ENCODE results near the gene CXXC4. TPM values are rescaled to one million over a fixed set of nuclear protein-coding genes. Genes with fewer than 3 reads are reported as not detected.

The CXXC4 gene
- total RNA-seq, 1 donor: 0.43 TPM

DNA sequence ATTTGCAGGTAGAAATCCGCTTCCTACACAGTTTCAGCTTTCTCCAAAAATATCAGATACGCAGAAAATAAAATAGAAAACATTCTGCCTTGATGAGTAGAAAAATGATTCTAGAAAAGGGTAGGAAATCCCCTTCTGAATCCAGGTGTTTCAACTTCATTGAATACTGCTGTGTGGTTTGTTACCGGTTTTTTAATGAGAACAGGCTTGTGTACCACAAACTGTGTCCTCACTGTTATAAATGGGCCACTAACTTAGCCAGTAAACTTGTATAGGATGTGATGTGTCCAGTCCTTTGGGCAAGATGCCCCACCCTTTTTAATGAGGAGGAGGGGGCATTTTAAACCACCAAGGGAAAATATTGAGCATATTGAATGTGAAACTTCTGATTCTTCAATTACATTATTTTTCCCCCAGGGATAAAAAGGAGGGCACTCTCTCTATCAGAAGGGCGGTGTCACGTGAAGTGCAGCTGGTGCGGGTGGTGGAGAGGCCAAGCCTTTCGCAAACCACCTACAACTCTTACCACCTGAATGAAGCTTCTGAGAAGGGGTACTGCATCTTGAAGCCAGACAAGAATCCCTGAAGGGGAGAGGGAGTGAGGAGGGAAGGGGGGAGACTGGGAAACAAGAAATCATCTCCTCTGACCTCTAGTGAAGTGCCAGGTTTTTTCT is 4.5 kb downstream of the CXXC4 start:
- TF ChIP-seq, protein P1, sequence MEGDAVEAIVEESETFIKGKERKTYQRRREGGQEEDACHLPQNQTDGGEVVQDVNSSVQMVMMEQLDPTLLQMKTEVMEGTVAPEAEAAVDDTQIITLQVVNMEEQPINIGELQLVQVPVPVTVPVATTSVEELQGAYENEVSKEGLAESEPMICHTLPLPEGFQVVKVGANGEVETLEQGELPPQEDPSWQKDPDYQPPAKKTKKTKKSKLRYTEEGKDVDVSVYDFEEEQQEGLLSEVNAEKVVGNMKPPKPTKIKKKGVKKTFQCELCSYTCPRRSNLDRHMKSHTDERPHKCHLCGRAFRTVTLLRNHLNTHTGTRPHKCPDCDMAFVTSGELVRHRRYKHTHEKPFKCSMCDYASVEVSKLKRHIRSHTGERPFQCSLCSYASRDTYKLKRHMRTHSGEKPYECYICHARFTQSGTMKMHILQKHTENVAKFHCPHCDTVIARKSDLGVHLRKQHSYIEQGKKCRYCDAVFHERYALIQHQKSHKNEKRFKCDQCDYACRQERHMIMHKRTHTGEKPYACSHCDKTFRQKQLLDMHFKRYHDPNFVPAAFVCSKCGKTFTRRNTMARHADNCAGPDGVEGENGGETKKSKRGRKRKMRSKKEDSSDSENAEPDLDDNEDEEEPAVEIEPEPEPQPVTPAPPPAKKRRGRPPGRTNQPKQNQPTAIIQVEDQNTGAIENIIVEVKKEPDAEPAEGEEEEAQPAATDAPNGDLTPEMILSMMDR (IDR thresholded peaks at IDR 0.05; ENCODE audit: insufficient read depth, low read depth, low read length): no peak
- H3K4me3 ChIP-seq (ENCODE audit: low read depth, low read length): peak overlapping the region; percentile 58

DNA sequence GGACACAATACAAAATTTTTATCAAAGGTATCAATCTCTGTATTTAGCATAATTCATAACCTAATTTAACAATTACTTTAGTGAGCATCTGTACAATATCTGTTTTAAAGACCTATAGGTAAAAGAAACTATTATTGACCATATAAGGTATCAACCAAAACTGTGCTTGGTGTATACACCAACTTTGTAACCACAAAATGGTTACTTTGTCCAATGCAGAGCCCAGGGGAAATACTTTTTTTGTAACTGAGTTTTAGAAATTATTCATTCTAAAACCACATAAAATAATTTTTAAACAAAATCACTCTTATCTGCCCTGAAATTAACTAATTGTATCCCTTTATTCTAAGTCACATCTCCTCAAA is 5.0 kb downstream of the CXXC4 start:
- TF ChIP-seq, protein P1 (IDR thresholded peaks at IDR 0.05; ENCODE audit: insufficient read depth, low read depth, low read length): no peak
- no peak overlapping the region for H3K4me3 ChIP-seq (ENCODE audit: low read depth, low read length)
- no peak for DNase-seq (ENCODE audit: low read depth)

More for the DNA sequence above, 4.5 kb downstream of the CXXC4 start:
- DNase-seq (ENCODE audit: low read depth): no peak

DNA sequence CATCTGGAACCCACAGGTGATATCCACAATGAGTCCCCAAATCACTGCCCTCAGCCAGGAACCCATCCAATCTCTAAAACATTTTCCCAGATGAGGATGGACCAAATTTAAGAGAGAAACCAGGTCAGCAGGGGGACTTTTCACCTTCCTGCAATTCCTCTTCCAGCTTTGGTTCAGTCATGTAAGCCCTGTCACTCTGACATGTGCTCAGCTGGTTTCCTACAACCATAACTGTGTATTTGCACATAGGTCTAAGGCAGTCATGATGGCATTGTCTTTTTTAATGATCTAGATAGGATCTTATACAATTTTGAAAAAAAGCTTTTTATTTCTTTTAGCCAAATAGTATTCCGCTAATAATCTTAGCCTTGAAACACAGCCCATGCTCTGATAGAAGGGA is 6.5 kb downstream of the CXXC4 start:
- TF ChIP-seq, protein P1 (IDR thresholded peaks at IDR 0.05; ENCODE audit: insufficient read depth, low read depth, low read length): no peak
- DNase-seq (ENCODE audit: low read depth): no peak
- H3K4me3 ChIP-seq (ENCODE audit: low read depth, low read length): no peak overlapping the region

DNA sequence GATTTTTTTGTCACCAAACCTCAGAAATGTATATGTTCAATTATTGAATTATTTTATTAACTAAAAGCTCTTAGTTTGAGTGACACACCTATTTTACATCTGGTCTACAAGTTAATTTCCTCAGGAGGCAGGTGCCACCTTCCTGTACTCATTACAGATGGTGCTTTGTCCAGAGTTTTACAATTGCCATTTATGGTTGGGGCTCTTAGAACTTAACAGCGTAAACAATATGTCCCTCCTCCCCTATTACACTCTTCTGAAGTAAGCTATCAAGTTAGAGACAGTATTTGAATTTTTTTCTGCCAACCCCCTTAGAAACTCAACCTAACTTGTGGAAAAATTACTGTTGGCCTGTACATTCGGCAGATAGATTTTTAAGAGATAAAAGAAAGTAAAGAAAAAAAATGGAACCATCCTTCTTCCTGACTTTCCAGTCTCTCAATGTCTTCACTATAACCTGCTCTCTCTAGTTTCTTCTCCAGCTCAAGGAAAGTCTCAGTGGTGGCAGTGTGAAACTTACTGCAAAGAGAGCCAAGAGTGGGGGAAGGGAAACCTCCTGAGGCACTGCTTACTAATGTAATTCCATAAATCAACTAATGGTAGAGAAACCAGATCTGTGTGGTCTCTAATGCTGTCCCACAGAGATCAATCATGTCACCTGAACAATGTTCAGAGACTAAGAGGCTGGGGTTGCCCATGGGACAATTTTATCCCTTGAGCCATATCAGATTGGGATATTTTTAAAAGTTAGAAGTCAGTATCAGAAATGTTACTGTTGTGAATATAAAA is 7.8 kb downstream of the CXXC4 start:
- H3K4me3 ChIP-seq (ENCODE audit: low read depth, low read length): no peak overlapping the region
- TF ChIP-seq, protein P1 (IDR thresholded peaks at IDR 0.05; ENCODE audit: insufficient read depth, low read depth, low read length): no peak
- no peak for DNase-seq (ENCODE audit: low read depth)

DNA sequence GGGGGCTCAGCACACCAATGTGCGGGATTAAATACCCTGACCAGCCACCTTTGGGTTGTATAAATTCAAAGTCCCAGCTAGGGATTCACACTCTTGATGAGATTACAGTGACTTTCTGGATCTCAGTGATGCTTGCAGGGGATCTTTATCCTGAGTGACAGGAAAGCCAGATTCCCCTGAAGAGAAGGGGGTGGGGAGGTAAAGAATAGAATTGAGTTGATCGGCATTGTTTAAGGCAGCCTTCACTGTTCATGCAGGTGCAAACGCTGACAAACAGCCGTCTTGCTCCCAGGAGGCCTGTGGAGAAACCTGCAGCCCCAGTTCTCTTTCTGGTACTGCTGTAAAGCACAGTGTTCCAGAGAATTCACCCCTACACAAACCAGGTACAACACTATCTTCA is 19.0 kb downstream of the CXXC4 start:
- TF ChIP-seq, protein P1 (IDR thresholded peaks at IDR 0.05; ENCODE audit: insufficient read depth, low read depth, low read length): no peak
- H3K4me3 ChIP-seq (ENCODE audit: low read depth, low read length): no peak overlapping the region
- no peak for DNase-seq (ENCODE audit: low read depth)

DNA sequence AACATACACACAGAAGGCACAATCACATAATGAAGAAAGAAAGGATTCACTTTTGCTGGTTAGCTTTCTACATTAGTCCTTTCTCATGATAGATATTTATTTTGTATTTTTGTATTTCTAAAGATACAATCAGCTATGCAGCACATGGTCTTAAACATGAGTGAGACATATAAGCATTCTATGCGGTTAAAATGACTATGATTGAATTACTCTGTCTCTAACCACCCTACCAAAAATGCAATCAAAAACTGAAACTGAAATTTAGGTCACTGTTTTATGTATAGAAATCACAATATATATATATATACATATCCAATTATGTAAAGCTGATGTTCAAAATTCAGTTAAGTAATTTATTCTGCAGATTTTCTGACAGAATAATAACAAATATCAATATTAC is 21.9 kb downstream of the CXXC4 start:
- TF ChIP-seq, protein P1 (IDR thresholded peaks at IDR 0.05; ENCODE audit: insufficient read depth, low read depth, low read length): no peak
- no peak for DNase-seq (ENCODE audit: low read depth)
- H3K4me3 ChIP-seq (ENCODE audit: low read depth, low read length): no peak overlapping the region

Data from fibroblast of villous mesenchyme (primary cell).